Upper lobe of right lung (tissue), 1 donor: ENCODE data around the gene ZSCAN5B. TPM values are rescaled to one million over a fixed set of nuclear protein-coding genes. Genes with fewer than 3 reads are reported as not detected.
"Not testable (repeated sequence)": the region's sequence is repeated elsewhere in the genome, so short reads cannot be mapped to it uniquely, and the experiment has no call there.

Source experiments
- ATAC-seq: fragments of 200-7000 bp; cut with Tn5 transposase; one replicate; pipeline ENCODE4 v1.9.1; 2020; ENCODE audit warnings: mild to moderate bottlenecking, moderate library complexity
- DNase-seq: peaks from one replicate; pipeline ENCODE4 v3.0.0-alpha.2; 2020
- H3K27ac ChIP-seq: fragments of 200-600 bp; one replicate; pipeline ENCODE4 v1.8.0; 2022
- H3K27me3 ChIP-seq: fragments of 200-600 bp; one replicate; pipeline ENCODE4 v1.8.0; 2022; ENCODE audit warnings: mild to moderate bottlenecking
- H3K36me3 ChIP-seq: fragments of 200-600 bp; one replicate; pipeline ENCODE4 v1.8.0; 2022
- H3K4me1 ChIP-seq: fragments of 200-600 bp; one replicate; pipeline ENCODE4 v1.8.0; 2022
- H3K4me3 ChIP-seq: fragments of 200-600 bp; one replicate; pipeline ENCODE4 v1.8.0; 2022; ENCODE audit warnings: mild to moderate bottlenecking
- H3K9me3 ChIP-seq: fragments of 200-600 bp; one replicate; pipeline ENCODE4 v1.8.0; 2022
- CTCF ChIP-seq: fragments of 200-600 bp; IDR thresholded peaks from one replicate; pipeline ENCODE4 v1.8.0; 2022; ENCODE audit warnings: antibody characterized with exemption
- intact Hi-C: fragments of 100-400 bp; cut with DNase I; formaldehyde crosslinking; loops from one replicate; pipeline ENCODE4 v1.11.0; 2022
- total RNA-seq: library from RNA; stranded (reverse); fragmentation: NEBNext Ultra II Directional; extraction: Animal tissue kit (Norgen Biotek cat#: 25700); gene quantifications from one replicate; pipeline ENCODE4 v1.2.1, GENCODE V29; 2021
- donor health status: DM: no; HTN: yes; CAD: no; lungs with severe emphysema.

The ZSCAN5B gene
- total RNA-seq, 1 donor from 2014 or later: 0.20 TPM

GRCh38 chr19:56155124-56155687, 42.4 kb downstream of the ZSCAN5B start:
- no peaks in the 10 kb centered on the region for H3K9me3 ChIP-seq
- peak; percentile 59 for ATAC-seq
- intact Hi-C loops: no loop called here
- H3K36me3 ChIP-seq: peaks cover 28% of the 10 kb centered on the region
- no peak overlapping the region for H3K4me3 ChIP-seq
- no peaks in the 10 kb centered on the region for H3K27me3 ChIP-seq
- H3K4me1 ChIP-seq: no peaks in the 10 kb centered on the region
- H3K27ac ChIP-seq: no peak overlapping the region
- peak; percentile 37 for TF ChIP-seq CTCF
- DNase-seq: no peak

- TF ChIP-seq CTCF: no peak
- H3K36me3 ChIP-seq: peaks cover 19% of the 10 kb centered on the region
- peak overlapping the region; percentile 37 for H3K27ac ChIP-seq
- no peaks in the 10 kb centered on the region for H3K4me1 ChIP-seq
- ATAC-seq (no peak), DNase-seq (no peak)
- H3K27me3 ChIP-seq: no peaks in the 10 kb centered on the region
- no peaks in the 10 kb centered on the region for H3K9me3 ChIP-seq
- no peak overlapping the region for H3K4me3 ChIP-seq
- intact Hi-C loops: no loop called here
Observed at GRCh38 chr19:56153507-56153906, 44.1 kb downstream of the ZSCAN5B start.

GRCh38 chr19:56152644-56153043, 44.9 kb downstream of the ZSCAN5B start:
- TF ChIP-seq CTCF: no peak
- H3K36me3 ChIP-seq: peaks cover 28% of the 10 kb centered on the region
- H3K4me1 ChIP-seq: no peaks in the 10 kb centered on the region
- ATAC-seq (no peak), DNase-seq (no peak)
- H3K27me3 ChIP-seq: no peaks in the 10 kb centered on the region
- H3K4me3 ChIP-seq: no peak overlapping the region
- no peaks in the 10 kb centered on the region for H3K9me3 ChIP-seq
- intact Hi-C loops: no loop called here
- no peak overlapping the region for H3K27ac ChIP-seq

GRCh38 chr19:56150358-56150757, 47.2 kb downstream of the ZSCAN5B start:
- H3K4me3 ChIP-seq: no peak overlapping the region
- H3K36me3 ChIP-seq: peaks cover 24% of the 10 kb centered on the region
- no peaks in the 10 kb centered on the region for H3K27me3 ChIP-seq
- intact Hi-C loops: no loop called here
- ATAC-seq: no peak
- H3K4me1 ChIP-seq: no peaks in the 10 kb centered on the region
- TF ChIP-seq CTCF: no peak
- no peak for DNase-seq
- no peak overlapping the region for H3K27ac ChIP-seq
- H3K9me3 ChIP-seq: no peaks in the 10 kb centered on the region

GRCh38 chr19:56149656-56150038, 47.9 kb downstream of the ZSCAN5B start:
- H3K4me3 ChIP-seq: no peak overlapping the region
- H3K36me3 ChIP-seq: peaks cover 17% of the 10 kb centered on the region
- no peaks in the 10 kb centered on the region for H3K9me3 ChIP-seq
- TF ChIP-seq CTCF: no peak
- intact Hi-C loops: no loop called here
- no peak overlapping the region for H3K27ac ChIP-seq
- no peaks in the 10 kb centered on the region for H3K4me1 ChIP-seq
- H3K27me3 ChIP-seq: no peaks in the 10 kb centered on the region
- DNase-seq: no peak
- ATAC-seq: no peak

GRCh38 chr19:56148955-56149655, 48.5 kb downstream of the ZSCAN5B start:
- intact Hi-C loops, H3K27ac ChIP-seq, DNase-seq, H3K9me3 ChIP-seq, H3K4me3 ChIP-seq, H3K4me1 ChIP-seq, ATAC-seq, H3K27me3 ChIP-seq: not testable (repeated sequence)
- H3K36me3 ChIP-seq: peaks cover 17% of the 10 kb centered on the region
